HG02943 (cell line): ENCODE results near the gene UAP1L1.
"Not testable (repeated sequence)": the region's sequence is repeated elsewhere in the genome, so short reads cannot be mapped to it uniquely, and the experiment has no call there.

Source experiments
- ATAC-seq: cut with Tn5 transposase; IDR thresholded peaks from one replicate; pipeline ENCODE4 v1.9.1; 2021; ENCODE audit warnings: mild to moderate bottlenecking, low read depth, moderate library complexity; ENCODE audit not compliant: unreplicated experiment

UAP1L1 gene

GRCh38 chr9:137111788-137112563, 34.7 kb downstream of the UAP1L1 start:
- no peak for ATAC-seq

- no peak for ATAC-seq
Measured at GRCh38 chr9:137112564-137113384, 35.5 kb downstream of the UAP1L1 start.

- no peak for ATAC-seq
Measured at GRCh38 chr9:137113385-137114159, 36.3 kb downstream of the UAP1L1 start.

- peak; percentile 10 for ATAC-seq
Measured at GRCh38 chr9:137114220-137114612, 36.9 kb downstream of the UAP1L1 start.

- ATAC-seq: peak; percentile 50
Measured at GRCh38 chr9:137114613-137115393, 37.5 kb downstream of the UAP1L1 start, which contains the start of gene DPP7. TSS of gene DPP7 (minus strand) at chr9:137114733. CDS start at chr9:137114713, 20 bp downstream.

- no peak for ATAC-seq
Measured at GRCh38 chr9:137115394-137116026, 38.2 kb downstream of the UAP1L1 start.

GRCh38 chr9:137116027-137116507, 38.8 kb downstream of the UAP1L1 start:
- ATAC-seq: no peak

- ATAC-seq: no peak
Measured at GRCh38 chr9:137116728-137117127, 39.4 kb downstream of the UAP1L1 start.

- no peak for ATAC-seq
Measured at GRCh38 chr9:137117269-137117731, 40.0 kb downstream of the UAP1L1 start.

GRCh38 chr9:137118092-137118603, 40.8 kb downstream of the UAP1L1 start:
- ATAC-seq: not testable (repeated sequence)

GRCh38 chr9:137121927-137122795, 44.8 kb downstream of the UAP1L1 start:
- not testable (repeated sequence) for ATAC-seq

GRCh38 chr9:137122796-137123467, 45.6 kb downstream of the UAP1L1 start:
- not testable (repeated sequence) for ATAC-seq

GRCh38 chr9:137123468-137123837, 46.1 kb downstream of the UAP1L1 start:
- ATAC-seq: peak; percentile 48

GRCh38 chr9:137123952-137124462, 46.7 kb downstream of the UAP1L1 start:
- ATAC-seq: not testable (repeated sequence)

GRCh38 chr9:137126786-137127185, 49.5 kb downstream of the UAP1L1 start:
- no peak for ATAC-seq

GRCh38 chr9:137127301-137128157, 50.2 kb downstream of the UAP1L1 start:
- ATAC-seq: no peak
